HG03159 (cell line): ENCODE data around the gene LRRC55.

Experiments used
- ATAC-seq: cut with Tn5 transposase; IDR thresholded peaks from one replicate; pipeline ENCODE4 v1.9.1; 2021; ENCODE audit warnings: mild to moderate bottlenecking, moderate library complexity; ENCODE audit not compliant: unreplicated experiment

Gene LRRC55

DNA sequence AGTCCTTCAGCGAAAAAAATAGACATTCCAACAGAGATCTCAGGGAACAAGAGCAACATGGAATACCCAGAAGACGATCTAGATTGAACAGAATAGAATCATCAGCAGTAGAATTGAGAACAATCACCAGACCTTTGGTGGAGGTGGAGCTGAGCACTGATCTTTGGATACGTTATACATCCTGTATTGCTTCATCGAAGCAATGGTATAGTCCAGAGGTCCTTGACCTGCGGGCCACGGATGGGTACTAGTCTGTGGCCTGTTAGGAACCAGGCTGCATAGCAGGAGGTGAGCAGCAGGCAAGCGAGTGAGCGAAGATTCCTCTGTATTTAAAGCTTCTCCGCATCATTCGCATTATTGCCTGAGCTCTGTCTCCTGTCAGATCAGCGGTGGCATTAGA lies 17.6 kb downstream of the LRRC55 start:
- no peak for ATAC-seq

- no peak for ATAC-seq
These were observed 19.2 kb downstream of the LRRC55 start for GRCh38 chr11:57200917-57201316.

DNA sequence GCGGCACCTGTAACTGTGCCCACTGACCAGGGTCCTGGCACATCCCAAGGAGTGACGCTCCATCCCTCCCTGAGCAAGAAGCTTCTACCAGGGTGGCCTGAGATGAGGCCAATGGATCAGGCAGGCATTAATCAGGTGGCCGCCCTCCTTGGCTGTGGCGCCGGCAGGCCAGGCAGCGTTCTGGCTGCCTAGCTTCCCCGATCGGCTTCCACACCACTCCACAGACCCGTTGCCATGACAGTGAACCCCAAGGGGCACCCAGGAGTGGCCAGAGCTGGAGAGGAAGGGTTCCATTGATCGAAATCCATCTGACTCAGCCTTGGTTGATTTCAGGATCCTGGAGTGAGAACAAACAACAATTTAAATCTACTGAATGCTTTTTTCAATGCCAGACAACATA lies 20.5 kb downstream of the LRRC55 start:
- ATAC-seq = no peak

- no peak for ATAC-seq
These were observed 21.6 kb downstream of the LRRC55 start for GRCh38 chr11:57203359-57203758.

DNA sequence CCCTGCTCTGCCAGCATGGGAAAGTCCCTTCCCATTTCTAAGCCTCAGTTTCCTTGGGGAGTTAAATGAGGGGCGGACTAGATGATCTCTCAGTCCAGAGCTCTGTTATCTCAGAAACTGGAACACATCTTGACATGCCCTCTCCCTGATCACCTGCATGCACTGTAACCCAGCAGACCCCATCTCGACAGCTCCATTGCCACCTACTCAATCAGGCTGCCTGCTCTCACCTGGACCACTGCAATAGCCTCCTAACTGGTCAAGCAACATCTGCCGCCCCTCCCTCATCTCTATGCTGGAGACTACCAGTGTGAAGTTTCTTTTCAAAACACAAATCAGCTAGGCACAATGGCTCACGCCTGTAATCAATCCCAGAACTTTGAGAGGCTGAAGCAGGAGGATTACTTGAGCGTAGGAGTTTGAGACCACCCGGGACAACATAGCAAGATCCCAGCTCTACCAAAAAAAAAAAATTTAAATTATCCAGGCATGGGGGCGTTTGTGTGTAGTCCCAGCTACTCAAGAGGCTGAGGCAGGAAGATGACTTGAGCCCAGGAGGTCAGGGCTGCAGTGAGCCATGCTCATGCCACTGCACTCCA lies 22.2 kb downstream of the LRRC55 start:
- ATAC-seq = no peak

DNA sequence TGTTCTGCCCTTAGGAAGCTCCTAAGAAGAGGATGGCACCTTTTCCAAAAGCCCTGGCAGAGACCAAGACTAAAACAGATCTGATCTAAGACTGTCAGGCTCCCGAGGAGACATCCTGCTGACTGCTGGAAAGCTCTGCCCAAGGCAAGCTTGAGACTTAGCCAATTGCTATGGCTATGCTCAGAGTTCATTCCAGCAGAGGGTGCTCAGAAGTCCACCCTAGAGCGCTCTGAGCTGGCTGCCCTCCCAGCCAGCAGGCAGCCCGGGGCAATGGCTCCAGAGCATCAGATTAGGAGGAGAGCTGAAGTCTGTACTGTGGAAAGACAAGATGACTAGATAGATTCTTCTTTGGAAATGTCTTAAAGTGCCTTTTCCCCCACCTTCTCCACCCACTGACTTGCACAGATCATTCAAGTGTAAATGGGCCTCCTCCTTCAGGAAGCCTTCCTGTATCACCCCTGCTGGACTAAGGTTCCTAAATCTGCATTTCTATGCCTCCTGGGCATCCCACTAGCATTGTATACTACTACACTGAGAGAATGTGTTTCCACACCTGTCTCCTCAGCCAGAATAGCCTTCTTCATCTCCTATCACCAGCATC lies 23.4 kb downstream of the LRRC55 start:
- no peak for ATAC-seq

DNA sequence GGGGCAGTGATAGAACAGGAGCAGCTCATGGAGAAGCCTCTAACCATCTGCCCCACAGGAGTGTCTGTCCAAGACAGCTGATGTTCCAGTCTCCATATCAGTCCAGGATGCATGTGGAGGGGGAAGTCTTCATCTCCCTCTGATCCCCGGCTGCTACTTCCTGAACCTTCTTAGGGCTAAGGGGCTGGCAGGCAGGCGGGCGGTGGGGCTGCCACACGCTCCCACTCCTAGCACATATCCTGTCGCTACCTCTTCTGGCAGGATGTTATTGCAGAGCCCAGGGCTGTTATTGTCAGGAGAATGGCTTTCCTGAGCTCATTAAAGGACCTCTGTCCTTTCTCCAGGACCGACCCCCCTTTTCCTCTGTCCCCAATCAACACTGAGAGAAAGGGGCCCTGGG lies 25.4 kb downstream of the LRRC55 start:
- no peak for ATAC-seq

GRCh38 chr11:57210781-57211180 lies 29.0 kb downstream of the LRRC55 start:
- no peak for ATAC-seq

- ATAC-seq = no peak
These were observed 31.8 kb downstream of the LRRC55 start for GRCh38 chr11:57213342-57214097.

- no peak for ATAC-seq
These were observed 32.3 kb downstream of the LRRC55 start for GRCh38 chr11:57214098-57214417.

DNA sequence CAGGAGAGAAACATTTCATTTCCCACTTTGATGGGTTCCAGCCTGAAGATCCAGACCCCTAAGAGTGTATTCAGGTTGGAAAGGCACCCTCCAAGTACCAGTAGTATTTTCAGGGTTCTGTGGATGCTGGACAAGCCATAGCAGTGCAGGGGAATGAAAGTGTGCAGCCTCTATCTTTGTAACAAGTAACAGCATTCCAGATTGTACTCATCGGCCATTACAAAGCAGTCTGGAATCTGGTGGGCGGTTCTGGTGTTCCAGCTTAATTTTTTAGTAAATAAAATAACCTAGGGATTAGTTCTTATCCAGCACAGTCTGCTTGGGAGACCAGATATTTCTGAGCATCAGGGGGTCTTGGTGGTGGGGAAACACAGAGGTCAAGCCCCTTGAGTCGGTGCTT lies 32.7 kb downstream of the LRRC55 start:
- ATAC-seq = no peak

GRCh38 chr11:57216463-57216862 lies 34.7 kb downstream of the LRRC55 start:
- no peak for ATAC-seq

DNA sequence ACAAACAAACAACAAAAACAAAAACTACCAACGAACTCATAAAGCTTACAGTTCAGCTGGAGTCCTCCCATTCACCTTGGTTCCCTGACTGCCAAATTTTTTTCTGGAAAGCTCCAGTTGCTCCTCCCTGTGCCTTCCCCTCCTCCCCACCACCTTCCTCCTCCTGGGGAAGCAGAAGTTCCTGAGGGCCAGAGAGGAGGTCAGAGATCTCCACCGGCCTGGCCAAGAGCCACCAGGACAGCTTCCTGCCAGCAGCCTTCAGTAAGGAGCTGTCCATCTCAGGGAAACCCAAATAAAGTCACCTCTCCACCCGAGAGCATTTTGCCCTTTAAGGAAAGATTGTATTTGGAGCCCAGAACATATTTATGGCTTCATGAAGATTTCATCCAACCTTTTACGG lies 35.3 kb downstream of the LRRC55 start:
- no peak for ATAC-seq

DNA sequence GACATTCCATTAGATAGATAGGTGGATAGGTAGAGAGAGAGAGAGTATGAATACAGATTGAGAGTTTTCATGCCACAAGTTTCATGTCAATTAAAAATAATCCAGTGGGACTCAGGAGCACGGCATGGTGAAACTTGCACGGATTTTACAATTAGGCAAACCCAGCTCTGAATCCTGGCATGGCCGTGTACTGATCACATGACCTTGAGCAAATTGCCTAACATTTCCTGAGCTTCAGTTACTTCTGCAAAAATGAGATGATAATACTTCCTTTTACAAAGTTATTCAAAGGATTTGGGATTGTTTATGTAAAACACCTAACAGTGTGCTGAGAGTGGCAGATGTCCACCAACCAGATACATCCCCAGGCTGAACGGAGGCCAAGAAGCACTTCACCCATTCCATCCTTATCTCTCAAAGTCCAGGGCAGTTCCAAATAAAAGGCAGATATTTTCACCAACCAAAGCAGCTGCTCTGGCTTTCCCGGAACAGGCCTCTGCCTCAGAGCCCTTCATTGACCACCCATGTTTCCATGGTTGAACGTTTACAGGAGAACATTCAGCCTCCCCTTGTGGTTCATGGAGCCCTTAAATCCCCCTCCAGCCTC lies 37.4 kb downstream of the LRRC55 start:
- no peak for ATAC-seq

DNA sequence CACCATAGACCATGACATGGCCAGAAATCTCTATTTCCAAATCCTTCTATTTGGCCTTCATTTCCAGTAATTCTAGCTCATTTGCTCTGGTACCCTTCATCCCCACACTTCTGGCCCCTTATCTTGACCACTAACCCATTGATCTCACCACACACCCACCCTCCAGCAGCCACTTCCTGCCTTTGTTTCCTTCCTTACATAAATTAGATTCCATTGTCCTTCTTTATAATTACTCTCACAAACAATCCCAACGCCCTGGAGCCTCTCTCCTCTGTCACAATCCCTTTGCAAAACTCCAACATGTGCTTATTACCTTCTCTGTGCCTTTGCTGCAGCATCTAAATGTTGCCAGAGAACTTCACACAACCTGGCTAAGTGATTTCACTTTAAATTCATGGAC lies 40.5 kb downstream of the LRRC55 start:
- ATAC-seq = no peak

GRCh38 chr11:57223601-57224000 lies 41.8 kb downstream of the LRRC55 start:
- ATAC-seq = no peak

- no peak for ATAC-seq
These were observed 42.4 kb downstream of the LRRC55 start for GRCh38 chr11:57224128-57224527.

GRCh38 chr11:57224537-57224936 lies 42.8 kb downstream of the LRRC55 start:
- no peak for ATAC-seq

DNA sequence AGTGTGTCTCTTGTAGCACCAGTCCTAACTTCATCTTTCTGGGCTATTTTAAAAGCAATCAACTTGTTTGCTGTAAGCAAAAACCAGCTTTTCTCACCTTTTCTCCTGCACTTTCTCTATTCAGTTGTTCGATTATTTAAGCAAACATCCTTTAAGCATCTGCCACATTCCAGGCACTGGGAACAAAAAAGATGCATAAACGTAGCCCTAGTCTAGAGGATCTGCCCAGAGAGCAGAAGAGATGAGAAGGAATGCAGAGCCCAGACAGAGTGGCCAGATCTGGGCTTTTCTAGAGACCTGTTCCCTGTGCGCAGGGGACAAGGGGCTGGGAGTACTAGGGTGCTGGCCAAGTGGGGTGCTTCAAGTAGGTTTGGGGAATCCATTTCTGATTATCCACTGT lies 46.8 kb downstream of the LRRC55 start:
- no peak for ATAC-seq

DNA sequence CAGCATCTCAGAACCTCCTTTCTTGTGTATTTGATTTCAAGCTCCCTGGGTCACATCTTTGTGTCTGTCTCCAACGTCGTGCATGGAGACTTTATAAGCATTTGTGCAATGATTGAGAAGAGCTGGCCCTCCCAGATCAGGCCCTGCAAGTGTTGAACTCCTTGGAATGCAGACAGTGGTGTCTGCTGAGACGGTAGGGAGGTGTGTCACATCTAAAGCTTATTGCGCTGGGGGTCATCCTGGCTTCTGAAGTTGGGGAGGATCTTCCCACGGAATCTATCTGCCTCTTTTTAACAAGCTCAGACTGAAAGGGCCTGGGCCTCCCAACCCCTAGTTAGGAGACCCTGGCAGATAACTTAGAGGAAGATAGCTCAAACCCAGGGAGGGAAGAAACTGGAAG lies 48.6 kb downstream of the LRRC55 start:
- no peak for ATAC-seq

- ATAC-seq = no peak
These were observed 49.2 kb downstream of the LRRC55 start for GRCh38 chr11:57230791-57231538.
